HG03354 (cell line): ENCODE results near the gene CRYZL1.
A peak's percentile ranks its signal among the peaks of the same experiment; 100 is the strongest.

Experiments used
- ATAC-seq: cut with Tn5 transposase; IDR thresholded peaks from one replicate; pipeline ENCODE4 v1.9.1; 2021; ENCODE audit warnings: mild to moderate bottlenecking; ENCODE audit not compliant: unreplicated experiment, poor library complexity, severe bottlenecking

CRYZL1 gene

GRCh38 chr21:33544451-33545195, 96.9 kb downstream of the CRYZL1 start:
- ATAC-seq: no peak

GRCh38 chr21:33543505-33544129, 97.9 kb downstream of the CRYZL1 start:
- ATAC-seq: peak; percentile 24

GRCh38 chr21:33542640-33543504, 98.7 kb downstream of the CRYZL1 start, which contains the start of gene SON:
TSS of gene SON (plus strand) at chr21:33543038. CDS start at chr21:33543093, 55 bp downstream.
- ATAC-seq: peak; percentile 93

DNA sequence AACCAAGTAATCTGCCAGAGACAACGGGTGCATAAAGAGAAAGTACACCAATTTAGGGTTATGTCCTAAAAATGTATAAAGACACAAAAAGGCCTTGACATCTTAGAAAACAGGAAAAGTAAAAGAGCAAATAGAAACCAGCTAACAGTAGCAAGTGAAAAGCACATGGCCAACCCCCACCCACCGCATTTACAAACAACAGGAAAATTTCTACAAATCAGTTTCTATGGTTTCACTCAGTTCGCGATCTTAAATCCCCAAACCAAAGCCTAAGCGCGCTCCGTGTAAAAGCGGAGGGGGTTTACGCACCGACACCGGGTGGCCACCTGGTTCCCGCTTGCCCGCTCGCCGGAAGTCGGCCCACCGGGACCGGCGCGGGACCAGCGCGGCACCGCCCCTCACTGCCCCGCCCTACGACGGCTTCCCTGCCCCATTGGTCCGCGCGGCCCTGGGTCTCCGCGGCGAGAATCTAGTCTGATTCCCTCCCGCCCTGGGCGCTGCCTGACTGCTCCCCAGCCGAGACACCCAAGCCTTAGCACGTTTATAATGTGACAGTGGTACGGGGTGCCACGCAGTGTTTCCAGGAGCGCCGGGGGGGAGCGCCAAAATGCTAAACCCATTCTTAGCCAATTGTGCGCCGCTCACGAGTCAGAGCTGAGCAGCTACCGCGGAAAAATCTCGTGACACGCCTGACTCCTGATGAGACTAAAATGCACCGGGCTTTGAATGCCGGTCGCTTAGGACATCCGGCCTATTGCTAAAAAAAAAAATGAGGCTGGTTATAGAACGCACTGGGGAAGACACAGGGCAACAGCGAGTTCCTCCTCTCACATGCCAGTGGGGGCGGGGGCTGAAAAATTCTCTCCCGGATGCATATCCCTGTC, 99.5 kb downstream of the CRYZL1 start, which contains the start of gene GART:
Gene GART, minus strand, starts transcription at position 362 of the 884 bp plus-strand sequence. CDS start 2,802 bp downstream, outside the sequence.
- peak; percentile 55 for ATAC-seq

DNA sequence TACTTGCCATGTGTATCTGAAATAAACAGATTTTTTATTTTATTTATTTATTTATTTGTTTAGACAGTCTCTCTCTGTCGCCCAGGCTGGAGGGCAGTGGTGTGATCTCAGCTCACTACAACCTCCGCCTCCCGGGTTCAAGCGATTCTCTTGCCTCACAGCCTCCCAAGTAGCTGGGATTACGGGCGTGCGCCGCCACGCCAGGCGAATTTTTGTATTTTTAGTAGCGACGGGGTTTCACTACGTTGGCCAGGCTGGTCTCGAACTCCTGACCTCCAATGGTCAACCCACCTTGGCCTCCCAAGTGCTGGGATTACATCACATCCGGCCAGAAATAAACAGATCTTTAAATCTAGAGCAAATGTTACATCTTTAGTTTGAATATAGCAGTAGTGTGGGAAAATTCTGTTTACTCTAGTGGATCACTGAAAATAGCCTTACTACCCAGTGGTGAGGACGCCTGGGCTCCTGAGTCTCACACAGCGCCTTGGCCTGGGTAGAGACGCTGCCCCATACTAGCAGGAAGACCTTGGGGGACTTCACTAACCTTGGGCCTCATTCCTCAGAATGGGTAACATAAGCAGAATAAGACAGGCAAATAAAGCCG, 100.3 kb downstream of the CRYZL1 start:
- ATAC-seq: no peak

DNA sequence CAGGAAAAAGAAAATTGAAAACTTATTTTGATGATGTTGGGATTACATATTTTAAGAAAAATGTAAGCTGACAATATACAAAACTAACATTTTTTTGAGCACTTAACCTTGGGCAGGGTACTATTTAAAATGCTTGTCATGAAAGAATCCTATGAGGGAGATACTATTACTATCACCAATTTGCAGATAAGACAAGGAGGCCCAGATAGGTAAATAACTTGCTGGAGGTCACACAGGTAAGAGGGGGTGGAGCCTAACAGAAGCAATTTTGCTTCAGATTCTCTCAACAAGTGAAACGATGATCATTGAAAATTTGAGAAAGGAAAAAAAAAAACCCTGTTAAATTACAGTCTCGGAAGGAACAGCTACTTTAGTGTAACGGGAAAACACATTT, 100.8 kb downstream of the CRYZL1 start:
- no peak for ATAC-seq

DNA sequence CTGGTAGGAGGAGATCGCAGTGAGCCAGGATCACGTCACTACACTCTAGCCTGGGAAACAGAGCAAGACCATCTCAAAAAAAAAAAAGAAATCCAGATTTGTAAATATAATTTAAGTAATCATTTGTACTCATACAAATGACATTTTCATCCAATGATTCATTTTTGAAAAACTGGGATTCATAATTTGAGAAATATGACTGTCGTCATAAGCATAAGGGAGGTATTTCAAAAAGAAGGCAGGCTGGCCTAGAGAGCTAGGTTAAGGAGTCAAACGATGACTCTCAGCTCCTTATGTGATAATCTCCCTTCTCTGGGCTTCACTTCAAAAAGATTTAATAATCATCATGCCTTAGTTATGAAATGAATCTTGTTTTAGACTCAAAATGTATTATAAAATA, 101.9 kb downstream of the CRYZL1 start:
- no peak for ATAC-seq
